GM23338 (cell line): ENCODE measurements around the gene TEN1. TPM values are rescaled to one million over a fixed set of nuclear protein-coding genes. Genes with fewer than 3 reads are reported as not detected.

ENCODE experiments used
- ATAC-seq: fragments of 200-7000 bp; cut with Tn5 transposase; 3 replicates; pipeline ENCODE4 v1.9.1; 2020
- DNase-seq: peaks from one replicate; pipeline ENCODE4 v3.0.0-alpha.2; 2015; ENCODE audit warnings: low spot score
- H2AFZ ChIP-seq: fragments of 200-600 bp; sonication (generic); 2 replicates; pipeline ENCODE4 v1.8.0; 2016; ENCODE audit warnings: antibody characterized with exemption, mild to moderate bottlenecking, moderate library complexity
- H3F3A ChIP-seq: fragments of 200-600 bp; sonication (generic); replicated peaks from 2 replicates; pipeline ENCODE4 v1.8.0; 2017; ENCODE audit warnings: antibody characterized with exemption, mixed run types, low read depth
- H3K27ac ChIP-seq: fragments of 200-600 bp; sonication (generic); 2 replicates; pipeline ENCODE4 v1.6.1; 2016; ENCODE audit warnings: low read depth
- H3K27me3 ChIP-seq: fragments of 200-600 bp; sonication (generic); 2 replicates; pipeline ENCODE4 v1.8.0; 2016; ENCODE audit warnings: mild to moderate bottlenecking, mixed run types, moderate library complexity; ENCODE audit not compliant: insufficient read depth
- H3K36me3 ChIP-seq: fragments of 200-600 bp; sonication (generic); 2 replicates; pipeline ENCODE4 v1.8.0; 2016; ENCODE audit warnings: mild to moderate bottlenecking; ENCODE audit not compliant: insufficient read depth
- H3K4me1 ChIP-seq: fragments of 200-600 bp; sonication (generic); 2 replicates; pipeline ENCODE4 v1.8.0; 2016; ENCODE audit warnings: mild to moderate bottlenecking, moderate library complexity; ENCODE audit not compliant: insufficient read depth
- H3K4me2 ChIP-seq: fragments of 200-600 bp; sonication (generic); 2 replicates; pipeline ENCODE4 v1.7.1; 2017; ENCODE audit warnings: mixed run types
- H3K4me3 ChIP-seq: fragments of 200-600 bp; sonication (generic); 2 replicates; pipeline ENCODE4 v1.6.1; 2016; ENCODE audit warnings: mixed run types
- H3K79me2 ChIP-seq: fragments of 200-600 bp; sonication (generic); replicated peaks from 2 replicates; pipeline ENCODE4 v1.8.0; 2017; ENCODE audit warnings: mild to moderate bottlenecking; ENCODE audit not compliant: insufficient read depth
- H3K9me2 ChIP-seq: fragments of 200-600 bp; sonication (generic); 2 replicates; pipeline ENCODE4 v1.8.0; 2017; ENCODE audit not compliant: insufficient read depth
- H4K20me1 ChIP-seq: fragments of 200-600 bp; sonication (generic); replicated peaks from 2 replicates; pipeline ENCODE4 v1.8.0; 2017; ENCODE audit warnings: mild to moderate bottlenecking; ENCODE audit not compliant: insufficient read depth
- H3K27ac Mint-ChIP-seq: 2 replicates; pipeline ENCODE4 v1.8.0; 2020; ENCODE audit warnings: inconsistent platforms, mild to moderate bottlenecking, moderate library complexity, mixed read lengths
- H3K27me3 Mint-ChIP-seq: 3 replicates; pipeline ENCODE4 v1.8.0; 2022; ENCODE audit warnings: low read depth, mild to moderate bottlenecking, moderate library complexity, mixed read lengths, inconsistent platforms; ENCODE audit not compliant: insufficient read depth, poor library complexity
- H3K36me3 Mint-ChIP-seq: 3 replicates; pipeline ENCODE4 v1.8.0; 2021; ENCODE audit warnings: low read depth, mild to moderate bottlenecking, inconsistent platforms, moderate library complexity, mixed read lengths
- H3K4me1 Mint-ChIP-seq: 3 replicates; pipeline ENCODE4 v1.8.0; 2020; ENCODE audit warnings: mild to moderate bottlenecking, inconsistent platforms, mixed read lengths
- H3K4me3 Mint-ChIP-seq: 3 replicates; pipeline ENCODE4 v1.8.0; 2021; ENCODE audit warnings: moderate library complexity, mild to moderate bottlenecking, inconsistent platforms, mixed read lengths
- H3K9me3 Mint-ChIP-seq: 3 replicates; pipeline ENCODE4 v1.8.0; 2020; ENCODE audit warnings: moderate library complexity, mild to moderate bottlenecking, inconsistent platforms, mixed read lengths
- CREB1 ChIP-seq: fragments of 250-450 bp; sonication (Bioruptor Pico); IDR thresholded peaks from 2 replicates; pipeline ENCODE4 v1.5.0; 2020; ENCODE audit warnings: low read depth, mild to moderate bottlenecking, moderate library complexity
- CTCF ChIP-seq, 2 experiments: fragments of 200-600 bp in 1 of 2; sonication (generic) in 1 of 2; conservative IDR thresholded peaks; 2 replicates each; pipeline versions ENCODE4 v1.5.1 to v1.6.1; 2016 to 2017; ENCODE audit warnings: antibody characterized with exemption in 2 of 2, low read depth in 2 of 2, mild to moderate bottlenecking in 2 of 2, moderate library complexity in 1 of 2
- ETS1 ChIP-seq: IDR thresholded peaks from 2 replicates; pipeline ENCODE4 v1.6.1; 2016; ENCODE audit warnings: antibody characterized with exemption
- EZH2 ChIP-seq: fragments of 200-600 bp; sonication (generic); IDR thresholded peaks from one replicate; pipeline ENCODE4 v1.8.0; 2017; ENCODE audit warnings: antibody characterized with exemption, mild to moderate bottlenecking, low read depth; ENCODE audit not compliant: unreplicated experiment
- EZH2phosphoT487 ChIP-seq: fragments of 200-600 bp; sonication (generic); IDR thresholded peaks from one replicate; pipeline ENCODE4 v1.8.1; 2018; ENCODE audit warnings: antibody characterized with exemption; ENCODE audit not compliant: unreplicated experiment
- JUNB ChIP-seq: IDR thresholded peaks from one replicate; pipeline ENCODE4 v1.6.1; 2016; ENCODE audit warnings: antibody characterized with exemption; ENCODE audit not compliant: unreplicated experiment
- NANOG ChIP-seq: IDR thresholded peaks from 2 replicates; pipeline ENCODE4 v1.6.1; 2016; ENCODE audit warnings: antibody characterized with exemption, borderline replicate concordance
- POLR2AphosphoS5 ChIP-seq: IDR thresholded peaks from 2 replicates; pipeline ENCODE4 v1.6.1; 2016; ENCODE audit warnings: antibody characterized with exemption, low read depth
- REST ChIP-seq: IDR thresholded peaks from one replicate; pipeline ENCODE4 v1.6.1; 2018; ENCODE audit warnings: antibody characterized with exemption; ENCODE audit not compliant: unreplicated experiment
- STAT1 ChIP-seq: IDR thresholded peaks from one replicate; pipeline ENCODE4 v1.6.1; 2016; ENCODE audit warnings: antibody characterized with exemption; ENCODE audit not compliant: unreplicated experiment
- ZNF114 ChIP-seq: fragments of 250-450 bp; sonication (Bioruptor Pico); IDR thresholded peaks from 2 replicates; pipeline ENCODE4 v1.5.0; 2020; ENCODE audit warnings: mild to moderate bottlenecking, moderate library complexity
- ZNF331 ChIP-seq: fragments of 250-450 bp; sonication (Bioruptor Pico); IDR thresholded peaks from 2 replicates; pipeline ENCODE4 v1.5.0; 2020; ENCODE audit warnings: low read depth, mild to moderate bottlenecking, moderate library complexity
- ZNF462 ChIP-seq: fragments of 250-450 bp; sonication (Bioruptor Pico); IDR thresholded peaks from 2 replicates; pipeline ENCODE4 v1.5.0; 2020; ENCODE audit warnings: mild to moderate bottlenecking, moderate library complexity
- polyA plus RNA-seq: library from polyadenylated mRNA; unstranded; fragments of >200 nt; fragmentation: Nextera tagmentation; extraction: Ambion mirVana; gene quantifications from 2 replicates; pipeline ENCODE4 v1.2.1, GENCODE V29; 2016
- total RNA-seq: library from RNA; depleted of rRNA; stranded (reverse); fragments of >200 nt; shearing (Covaris generic); gene quantifications from 2 replicates; pipeline ENCODE4 v1.2.3, GENCODE V29; 2014

Gene TEN1
- total and polyA plus RNA-seq, 2 experiments from 2014 or later = 11.3 to 14.1 TPM

- H2AFZ ChIP-seq = no peak overlapping the region
- H3K36me3 Mint-ChIP-seq = peaks cover 5% of the 10 kb centered on the region
- no peak overlapping the region for H3K4me2 ChIP-seq
- no peaks in the 10 kb centered on the region for H3K79me2 ChIP-seq
- H4K20me1 ChIP-seq = no peaks in the 10 kb centered on the region
- no peak overlapping the region for H3K4me3 ChIP-seq
- ATAC-seq (no peak), DNase-seq (no peak)
- 0 out of 2 replicates have a peak, but pooled peaks cover 8% of the 10 kb centered on the region for H3F3A ChIP-seq
- no peaks in the 10 kb centered on the region for H3K36me3 ChIP-seq
- no peaks in the 10 kb centered on the region for H3K9me2 ChIP-seq
- no peak overlapping the region for H3K27ac Mint-ChIP-seq
- H3K27ac ChIP-seq = no peak overlapping the region
- H3K9me3 Mint-ChIP-seq = no peaks in the 10 kb centered on the region; the same call in 2 of the 3 replicates
- H3K4me1 ChIP-seq = no peaks in the 10 kb centered on the region
- no peak for TF ChIP-seq NANOG
- TF ChIP-seq ZNF331 (CRISPR knock-in tag) = no peak
- no peak for TF ChIP-seq EZH2phosphoT487
- TF ChIP-seq CTCF (conservative IDR thresholded peaks at IDR 0.05; ENCODE audit: low read depth in 2 of 2) = no peak
- no peak for TF ChIP-seq CREB1 (CRISPR knock-in tag)
- no peak for TF ChIP-seq REST
- TF ChIP-seq JUNB = no peak
- no peak for TF ChIP-seq POLR2AphosphoS5
- no peak for TF ChIP-seq ZNF462 (CRISPR knock-in tag)
- TF ChIP-seq STAT1 = no peak
- no peak for TF ChIP-seq ETS1
- TF ChIP-seq ZNF114 (CRISPR knock-in tag) = no peak
- no peak for TF ChIP-seq EZH2
- no peaks in the 10 kb centered on the region for H3K27me3 ChIP-seq
- H3K4me1 Mint-ChIP-seq = peaks cover 8% of the 10 kb centered on the region; the same call in 2 of the 3 replicates
- no peak overlapping the region for H3K4me3 Mint-ChIP-seq
- peaks cover 8% of the 10 kb centered on the region for H3K27me3 Mint-ChIP-seq
Measured at GRCh38 chr17:76002100-76002499, 23.1 kb downstream of the TEN1 start.
